ENCODE results near the gene ESPL1. TPM values are rescaled to one million over a fixed set of nuclear protein-coding genes. Genes with fewer than 3 reads are reported as not detected.

The ESPL1 gene
- total and polyA plus RNA-seq, 3 experiments from 2014 or later, result 58.4 to 63.4 TPM; not detected in 1

GRCh38 chr12:53286448-53286847 lies 18.3 kb downstream of the ESPL1 start:
- H3K36me3 Mint-ChIP-seq, result no peaks in the 10 kb centered on the region
- Histone ChIP-seq H3K9me3 (ENCODE audit: low read length) (no peaks in the 10 kb centered on the region), H3K27ac (ENCODE audit: low read depth, low read length) (no peak overlapping the region), H3K27me3 (ENCODE audit: insufficient read depth, low read length, poor library complexity, severe bottlenecking) (no peaks in the 10 kb centered on the region), H3K4me3 (ENCODE audit: low read length) (no peak overlapping the region), H3K4me1 (ENCODE audit: insufficient read depth, low read length) (no peaks in the 10 kb centered on the region), H3K36me3 (ENCODE audit: insufficient read depth, low read length) (no peaks in the 10 kb centered on the region)
- ChIA-PET POLR2A (interaction anchor here (0.7 kb wide), 1 partner anchor 78 kb away, joined by 3 read pairs; no protein-coding TSS in a partner anchor), CTCF (interaction anchor here (0.8 to 11.1 kb wide), 14 partner anchors 8 to 129 kb away, joined by 3 to 192 read pairs (median 6); partner anchors contain the start of genes AAAS, ESPL1, ITGB7 and PFDN5)
- peaks cover 4 to 5% (median 5%) of the 10 kb centered on the region in 3 donors for H3K4me1 Mint-ChIP-seq
- H3K9me3 Mint-ChIP-seq, result no peaks in the 10 kb centered on the region
- no peaks in the 10 kb centered on the region for H3K27me3 Mint-ChIP-seq
- no peak overlapping the region for H3K4me3 Mint-ChIP-seq
- H3K27ac Mint-ChIP-seq, result no peak overlapping the region
- DNase-seq, result no peak

- Histone ChIP-seq H3K36me3 (ENCODE audit: insufficient read depth, low read length) (no peaks in the 10 kb centered on the region), H3K4me1 (ENCODE audit: insufficient read depth, low read length) (no peaks in the 10 kb centered on the region), H3K27ac (ENCODE audit: low read depth, low read length) (no peak overlapping the region), H3K4me3 (ENCODE audit: low read length) (no peak overlapping the region), H3K9me3 (ENCODE audit: low read length) (no peaks in the 10 kb centered on the region), H3K27me3 (ENCODE audit: insufficient read depth, low read length, poor library complexity, severe bottlenecking) (no peaks in the 10 kb centered on the region)
- H3K4me1 Mint-ChIP-seq, result peaks cover 4 to 5% (median 5%) of the 10 kb centered on the region in 3 donors
- no peak overlapping the region for H3K4me3 Mint-ChIP-seq
- no peaks in the 10 kb centered on the region for H3K9me3 Mint-ChIP-seq
- DNase-seq, result peak; percentile 57 to 84 (median 63)
- peak overlapping the region in 4 of 8 donors; percentile 37 to 78 (median 70) for H3K27ac Mint-ChIP-seq
- POLR2A ChIA-PET, result no interaction called here
- H3K36me3 Mint-ChIP-seq, result no peaks in the 10 kb centered on the region
- CTCF ChIA-PET, result interaction anchor here (0.6 to 11.1 kb wide), 24 partner anchors 9 to 223 kb away, joined by 3 to 192 read pairs (median 4); partner anchors contain the start of genes AAAS, CSAD, ESPL1 and ITGB7
- H3K27me3 Mint-ChIP-seq, result no peaks in the 10 kb centered on the region
Observed at GRCh38 chr12:53287741-53288216, 19.7 kb downstream of the ESPL1 start.

- Histone ChIP-seq H3K4me3 (ENCODE audit: low read length) (no peak overlapping the region), H3K9me3 (ENCODE audit: low read length) (no peaks in the 10 kb centered on the region), H3K27me3 (ENCODE audit: insufficient read depth, low read length, poor library complexity, severe bottlenecking) (no peaks in the 10 kb centered on the region), H3K4me1 (ENCODE audit: insufficient read depth, low read length) (no peaks in the 10 kb centered on the region), H3K36me3 (ENCODE audit: insufficient read depth, low read length) (no peaks in the 10 kb centered on the region), H3K27ac (ENCODE audit: low read depth, low read length) (no peak overlapping the region)
- Mint-ChIP-seq H3K27me3 (no peaks in the 10 kb centered on the region), H3K4me3 (no peak overlapping the region), H3K4me1 (peaks cover 4 to 5% (median 5%) of the 10 kb centered on the region in 3 donors), H3K36me3 (no peaks in the 10 kb centered on the region), H3K27ac (no peak overlapping the region), H3K9me3 (no peaks in the 10 kb centered on the region)
- DNase-seq, result no peak
- ChIA-PET CTCF (interaction anchor here (0.6 to 11.1 kb wide), 20 partner anchors 9 to 224 kb away, joined by 3 to 192 read pairs (median 6); partner anchors contain the start of genes AAAS, CSAD, ESPL1 and ITGB7), POLR2A (interaction anchor here (1.5 kb wide), 1 partner anchor 75 kb away, joined by 4 read pairs; no protein-coding TSS in a partner anchor)
Observed at GRCh38 chr12:53288322-53288721, 20.2 kb downstream of the ESPL1 start.

GRCh38 chr12:53289891-53290290 lies 21.8 kb downstream of the ESPL1 start:
- H3K36me3 Mint-ChIP-seq, result no peaks in the 10 kb centered on the region
- no peaks in the 10 kb centered on the region for H3K27me3 Mint-ChIP-seq
- Histone ChIP-seq H3K27me3 (ENCODE audit: insufficient read depth, low read length, poor library complexity, severe bottlenecking) (no peaks in the 10 kb centered on the region), H3K36me3 (ENCODE audit: insufficient read depth, low read length) (no peaks in the 10 kb centered on the region), H3K9me3 (ENCODE audit: low read length) (no peaks in the 10 kb centered on the region), H3K4me3 (ENCODE audit: low read length) (no peak overlapping the region), H3K27ac (ENCODE audit: low read depth, low read length) (no peak overlapping the region), H3K4me1 (ENCODE audit: insufficient read depth, low read length) (peaks cover 6% of the 10 kb centered on the region)
- no peaks in the 10 kb centered on the region for H3K9me3 Mint-ChIP-seq
- H3K27ac Mint-ChIP-seq, result no peak overlapping the region
- ChIA-PET POLR2A (no interaction called here), CTCF (interaction anchor here (0.8 to 11.3 kb wide), 9 partner anchors 9 to 242 kb away, joined by 3 to 192 read pairs (median 10); partner anchors contain the start of genes AAAS, ESPL1, ITGB7 and MYG1)
- H3K4me3 Mint-ChIP-seq, result no peak overlapping the region
- DNase-seq, result no peak
- H3K4me1 Mint-ChIP-seq, result peaks cover 6 to 9% (median 8%) of the 10 kb centered on the region in 3 donors

GRCh38 chr12:53290661-53291060 lies 22.6 kb downstream of the ESPL1 start:
- CTCF ChIA-PET, result interaction anchor here (0.8 to 11.3 kb wide), 12 partner anchors 8 to 243 kb away, joined by 3 to 192 read pairs (median 6); partner anchors contain the start of genes AAAS, CSAD, ESPL1 and ITGB7
- H3K27ac ChIP-seq (ENCODE audit: low read depth, low read length), result no peak overlapping the region
- no peaks in the 10 kb centered on the region for H3K27me3 Mint-ChIP-seq
- peaks cover 8% of the 10 kb centered on the region for H3K4me1 ChIP-seq (ENCODE audit: insufficient read depth, low read length)
- H3K36me3 ChIP-seq (ENCODE audit: insufficient read depth, low read length), result no peaks in the 10 kb centered on the region
- H3K4me1 Mint-ChIP-seq, result peaks cover 14 to 17% (median 15%) of the 10 kb centered on the region in 3 donors
- H3K4me3 Mint-ChIP-seq, result no peak overlapping the region
- peak overlapping the region in 1 of 8 donors; percentile 36 for H3K27ac Mint-ChIP-seq
- POLR2A ChIA-PET, result no interaction called here
- H3K27me3 ChIP-seq (ENCODE audit: insufficient read depth, low read length, poor library complexity, severe bottlenecking), result no peaks in the 10 kb centered on the region
- no peaks in the 10 kb centered on the region for H3K9me3 ChIP-seq (ENCODE audit: low read length)
- no peak for DNase-seq
- H3K36me3 Mint-ChIP-seq, result peaks cover 0 to 4% (median 0%) of the 10 kb centered on the region in 3 donors
- no peak overlapping the region for H3K4me3 ChIP-seq (ENCODE audit: low read length)
- no peaks in the 10 kb centered on the region for H3K9me3 Mint-ChIP-seq

- no peak overlapping the region for H3K27ac ChIP-seq (ENCODE audit: low read depth, low read length)
- H3K4me3 ChIP-seq (ENCODE audit: low read length), result no peak overlapping the region
- Mint-ChIP-seq H3K27ac (no peak overlapping the region), H3K36me3 (peaks cover 0 to 15% (median 0%) of the 10 kb centered on the region in 3 donors), H3K27me3 (no peaks in the 10 kb centered on the region), H3K4me3 (no peak overlapping the region), H3K4me1 (peaks cover 29 to 32% (median 31%) of the 10 kb centered on the region in 3 donors), H3K9me3 (no peaks in the 10 kb centered on the region)
- peaks cover 3% of the 10 kb centered on the region for H3K36me3 ChIP-seq (ENCODE audit: insufficient read depth, low read length)
- ChIA-PET POLR2A (no interaction called here), CTCF (interaction anchor here (1.4 to 11.3 kb wide), 6 partner anchors 25 to 133 kb away, joined by 5 to 192 read pairs (median 34); partner anchors contain the start of genes AAAS, CSAD, ESPL1 and ITGB7)
- H3K27me3 ChIP-seq (ENCODE audit: insufficient read depth, low read length, poor library complexity, severe bottlenecking), result no peaks in the 10 kb centered on the region
- no peak for DNase-seq
- H3K4me1 ChIP-seq (ENCODE audit: insufficient read depth, low read length), result peaks cover 25% of the 10 kb centered on the region
- no peaks in the 10 kb centered on the region for H3K9me3 ChIP-seq (ENCODE audit: low read length)
Observed at GRCh38 chr12:53292426-53292825, 24.3 kb downstream of the ESPL1 start.

GRCh38 chr12:53295070-53295890 lies 27.2 kb downstream of the ESPL1 start, which contains the start of gene PFDN5:
Gene PFDN5, plus strand, starts transcription at chr12:53295542. Its CDS starts 26 bp downstream, at chr12:53295568.
- H3K27ac Mint-ChIP-seq, result peak within 1 kb of the TSS; percentile 93 to 100 (median 99)
- ChIA-PET CTCF (interaction anchor here (0.7 to 11.3 kb wide), 11 partner anchors 9 to 164 kb away, joined by 3 to 192 read pairs (median 4); partner anchors contain the start of genes AAAS, CSAD and ITGB7), POLR2A (interaction anchor here (0.5 to 2.0 kb wide), 18 partner anchors 22 to 435 kb away, joined by 3 to 12 read pairs (median 4); partner anchors contain the start of genes AAAS, CSAD, EIF4B and ESPL1)
- Histone ChIP-seq H3K4me1 (ENCODE audit: insufficient read depth, low read length) (peaks cover 41% of the 10 kb centered on the region), H3K9me3 (ENCODE audit: low read length) (no peaks in the 10 kb centered on the region), H3K36me3 (ENCODE audit: insufficient read depth, low read length) (peaks cover 13% of the 10 kb centered on the region), H3K4me3 (ENCODE audit: low read length) (peak within 1 kb of the TSS; percentile 90), H3K27ac (ENCODE audit: low read depth, low read length) (peak within 1 kb of the TSS; percentile 87), H3K27me3 (ENCODE audit: insufficient read depth, low read length, poor library complexity, severe bottlenecking) (no peaks in the 10 kb centered on the region)
- H3K4me3 Mint-ChIP-seq, result peak within 1 kb of the TSS; percentile 97 to 100 (median 100)
- DNase-seq, result peak; percentile 72 to 93 (median 87)
- H3K36me3 Mint-ChIP-seq, result peaks cover 0 to 42% (median 3%) of the 10 kb centered on the region in 3 donors
- H3K9me3 Mint-ChIP-seq, result no peaks in the 10 kb centered on the region
- peaks cover 43 to 53% (median 47%) of the 10 kb centered on the region in 3 donors for H3K4me1 Mint-ChIP-seq
- no peaks in the 10 kb centered on the region for H3K27me3 Mint-ChIP-seq
